Upper lobe of left lung (tissue), 4 donors: ENCODE measurements around the gene LRCH1.

Experiments
- POLR2A ChIP-seq, 4 donors: fragments of 450-650 bp; IDR thresholded peaks; one replicate each; pipeline ENCODE4 v1.5.1; 2016 to 2017; ENCODE audit warnings: antibody characterized with exemption in 4 of 4, mild to moderate bottlenecking in 2 of 4
- TF ChIP-seq, protein P1 (sequence below), 6 experiments: fragments of 450-650 bp in 4 of 6; fragments of 200-600 bp in 2 of 6; sonication (generic) in 2 of 6; IDR thresholded peaks; one replicate each; pipeline ENCODE4 v1.5.1; 2016 to 2019; ENCODE audit warnings: antibody characterized with exemption in 6 of 6

DNA sequence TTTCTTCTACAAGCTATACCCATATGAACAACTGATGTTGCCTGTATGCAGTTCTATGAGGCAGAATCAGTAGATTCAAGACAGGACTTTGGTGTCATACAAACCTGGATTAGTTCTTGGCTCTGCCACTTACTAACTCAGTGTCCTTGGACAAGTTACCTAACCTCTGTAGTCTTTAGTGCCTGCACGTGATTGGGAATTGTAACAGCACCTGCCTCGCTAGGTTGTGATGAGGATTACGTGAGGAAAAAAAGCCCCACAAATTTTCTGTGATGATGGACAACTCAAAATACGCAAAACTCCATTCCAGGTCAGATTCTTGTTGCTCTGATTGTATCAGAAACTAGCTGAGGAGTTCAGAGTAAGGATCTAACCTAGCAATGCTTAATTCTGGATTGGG is 89.3 kb downstream of the LRCH1 start:
- TF ChIP-seq, protein P1, sequence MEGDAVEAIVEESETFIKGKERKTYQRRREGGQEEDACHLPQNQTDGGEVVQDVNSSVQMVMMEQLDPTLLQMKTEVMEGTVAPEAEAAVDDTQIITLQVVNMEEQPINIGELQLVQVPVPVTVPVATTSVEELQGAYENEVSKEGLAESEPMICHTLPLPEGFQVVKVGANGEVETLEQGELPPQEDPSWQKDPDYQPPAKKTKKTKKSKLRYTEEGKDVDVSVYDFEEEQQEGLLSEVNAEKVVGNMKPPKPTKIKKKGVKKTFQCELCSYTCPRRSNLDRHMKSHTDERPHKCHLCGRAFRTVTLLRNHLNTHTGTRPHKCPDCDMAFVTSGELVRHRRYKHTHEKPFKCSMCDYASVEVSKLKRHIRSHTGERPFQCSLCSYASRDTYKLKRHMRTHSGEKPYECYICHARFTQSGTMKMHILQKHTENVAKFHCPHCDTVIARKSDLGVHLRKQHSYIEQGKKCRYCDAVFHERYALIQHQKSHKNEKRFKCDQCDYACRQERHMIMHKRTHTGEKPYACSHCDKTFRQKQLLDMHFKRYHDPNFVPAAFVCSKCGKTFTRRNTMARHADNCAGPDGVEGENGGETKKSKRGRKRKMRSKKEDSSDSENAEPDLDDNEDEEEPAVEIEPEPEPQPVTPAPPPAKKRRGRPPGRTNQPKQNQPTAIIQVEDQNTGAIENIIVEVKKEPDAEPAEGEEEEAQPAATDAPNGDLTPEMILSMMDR (IDR thresholded peaks at IDR 0.05), result no peak
- no peak for TF ChIP-seq POLR2A (IDR thresholded peaks at IDR 0.05)
